HEK293 (cell line): ENCODE results near the gene TMEM51.

Source experiments
- HOXC10 ChIP-seq: sonication (generic); formaldehyde crosslinking; IDR thresholded peaks from 2 replicates; pipeline ENCODE4 v1.8.1; 2023; ENCODE audit warnings: mild to moderate bottlenecking, missing genetic modification reagents
- ZBTB1 ChIP-seq: fragments of 450-650 bp; formaldehyde crosslinking; IDR thresholded peaks from 2 replicates; pipeline ENCODE4 v1.5.1; 2016; ENCODE audit warnings: missing biosample characterization, missing genetic modification characterization
- ZNF23 ChIP-seq: fragments of 450-650 bp; formaldehyde crosslinking; IDR thresholded peaks from 2 replicates; pipeline ENCODE4 v1.5.1; 2016; ENCODE audit warnings: missing biosample characterization, missing genetic modification characterization, borderline replicate concordance
- ZNF248 ChIP-seq: fragments of 450-650 bp; formaldehyde crosslinking; IDR thresholded peaks from 2 replicates; pipeline ENCODE4 v1.5.1; 2017; ENCODE audit warnings: missing biosample characterization, missing genetic modification characterization
- ZNF510 ChIP-seq: fragments of 450-650 bp; formaldehyde crosslinking; IDR thresholded peaks from 2 replicates; pipeline ENCODE4 v1.5.1; 2018; ENCODE audit warnings: mild to moderate bottlenecking, missing genetic modification characterization, missing biosample characterization; ENCODE audit not compliant: insufficient replicate concordance
- ZNF701 ChIP-seq: fragments of 450-650 bp; formaldehyde crosslinking; IDR thresholded peaks from 2 replicates; pipeline ENCODE4 v1.5.1; 2016; ENCODE audit warnings: missing biosample characterization, missing genetic modification characterization
- ZNF776 ChIP-seq: fragments of 450-650 bp; formaldehyde crosslinking; IDR thresholded peaks from 2 replicates; pipeline ENCODE4 v1.5.0; 2017; ENCODE audit warnings: missing biosample characterization, missing genetic modification characterization, borderline replicate concordance
- ZNF792 ChIP-seq: fragments of 450-650 bp; formaldehyde crosslinking; IDR thresholded peaks from 2 replicates; pipeline ENCODE4 v1.5.1; 2016; ENCODE audit warnings: missing biosample characterization, missing genetic modification characterization
- ZSCAN23 ChIP-seq: fragments of 450-650 bp; formaldehyde crosslinking; IDR thresholded peaks from 2 replicates; pipeline ENCODE4 v1.5.1; 2016; ENCODE audit warnings: missing biosample characterization, missing genetic modification characterization
- TF ChIP-seq, protein P1 (sequence below): fragments of 450-650 bp; formaldehyde crosslinking; IDR thresholded peaks from 2 replicates; pipeline ENCODE4 v1.5.1; 2016; ENCODE audit warnings: missing biosample characterization, missing genetic modification characterization
- TF ChIP-seq, protein P2 (sequence below): fragments of 450-650 bp; formaldehyde crosslinking; IDR thresholded peaks from 2 replicates; pipeline ENCODE4 v1.5.1; 2016; ENCODE audit warnings: missing biosample characterization, missing genetic modification characterization
- TF ChIP-seq, protein P3 (sequence below): fragments of 450-650 bp; formaldehyde crosslinking; IDR thresholded peaks from 2 replicates; pipeline ENCODE4 v1.5.1; 2016; ENCODE audit warnings: missing biosample characterization, missing genetic modification characterization

DNA sequence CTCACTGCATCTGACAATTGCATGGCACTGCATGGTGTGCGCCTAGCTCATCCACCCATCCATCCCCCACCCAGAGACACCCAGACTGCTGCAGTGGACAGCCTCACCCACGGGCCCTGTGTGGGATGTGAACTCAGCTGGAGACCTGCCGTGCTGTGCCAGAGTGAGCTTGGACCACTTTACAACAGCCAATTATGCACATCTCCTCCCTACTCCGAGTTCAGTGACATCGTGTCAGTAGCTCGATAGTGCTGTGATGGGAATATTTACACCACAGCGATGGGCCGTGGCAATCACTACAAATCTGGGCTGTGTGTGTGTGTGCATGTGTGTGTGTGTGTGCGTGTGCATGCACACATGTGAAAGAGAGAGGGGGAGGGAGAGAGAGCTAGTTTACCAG lies 42.5 kb downstream of the TMEM51 start:
- TF ChIP-seq ZNF23 (tag by site-specific recombination) (no peak), ZNF792 (tag by site-specific recombination) (no peak), ZNF701 (tag by site-specific recombination) (no peak), ZNF776 (tag by site-specific recombination) (no peak), ZSCAN23 (no peak), ZNF248 (tag by site-specific recombination) (no peak), ZBTB1 (tag by site-specific recombination) (no peak), ZNF510 (tag by site-specific recombination) (no peak), HOXC10 (CRISPR knock-in tag) (no peak)
- TF ChIP-seq, protein P1, sequence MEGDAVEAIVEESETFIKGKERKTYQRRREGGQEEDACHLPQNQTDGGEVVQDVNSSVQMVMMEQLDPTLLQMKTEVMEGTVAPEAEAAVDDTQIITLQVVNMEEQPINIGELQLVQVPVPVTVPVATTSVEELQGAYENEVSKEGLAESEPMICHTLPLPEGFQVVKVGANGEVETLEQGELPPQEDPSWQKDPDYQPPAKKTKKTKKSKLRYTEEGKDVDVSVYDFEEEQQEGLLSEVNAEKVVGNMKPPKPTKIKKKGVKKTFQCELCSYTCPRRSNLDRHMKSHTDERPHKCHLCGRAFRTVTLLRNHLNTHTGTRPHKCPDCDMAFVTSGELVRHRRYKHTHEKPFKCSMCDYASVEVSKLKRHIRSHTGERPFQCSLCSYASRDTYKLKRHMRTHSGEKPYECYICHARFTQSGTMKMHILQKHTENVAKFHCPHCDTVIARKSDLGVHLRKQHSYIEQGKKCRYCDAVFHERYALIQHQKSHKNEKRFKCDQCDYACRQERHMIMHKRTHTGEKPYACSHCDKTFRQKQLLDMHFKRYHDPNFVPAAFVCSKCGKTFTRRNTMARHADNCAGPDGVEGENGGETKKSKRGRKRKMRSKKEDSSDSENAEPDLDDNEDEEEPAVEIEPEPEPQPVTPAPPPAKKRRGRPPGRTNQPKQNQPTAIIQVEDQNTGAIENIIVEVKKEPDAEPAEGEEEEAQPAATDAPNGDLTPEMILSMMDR (tag by site-specific recombination), result no peak
- TF ChIP-seq, protein P2, sequence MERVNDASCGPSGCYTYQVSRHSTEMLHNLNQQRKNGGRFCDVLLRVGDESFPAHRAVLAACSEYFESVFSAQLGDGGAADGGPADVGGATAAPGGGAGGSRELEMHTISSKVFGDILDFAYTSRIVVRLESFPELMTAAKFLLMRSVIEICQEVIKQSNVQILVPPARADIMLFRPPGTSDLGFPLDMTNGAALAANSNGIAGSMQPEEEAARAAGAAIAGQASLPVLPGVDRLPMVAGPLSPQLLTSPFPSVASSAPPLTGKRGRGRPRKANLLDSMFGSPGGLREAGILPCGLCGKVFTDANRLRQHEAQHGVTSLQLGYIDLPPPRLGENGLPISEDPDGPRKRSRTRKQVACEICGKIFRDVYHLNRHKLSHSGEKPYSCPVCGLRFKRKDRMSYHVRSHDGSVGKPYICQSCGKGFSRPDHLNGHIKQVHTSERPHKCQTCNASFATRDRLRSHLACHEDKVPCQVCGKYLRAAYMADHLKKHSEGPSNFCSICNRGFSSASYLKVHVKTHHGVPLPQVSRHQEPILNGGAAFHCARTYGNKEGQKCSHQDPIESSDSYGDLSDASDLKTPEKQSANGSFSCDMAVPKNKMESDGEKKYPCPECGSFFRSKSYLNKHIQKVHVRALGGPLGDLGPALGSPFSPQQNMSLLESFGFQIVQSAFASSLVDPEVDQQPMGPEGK, result no peak
- TF ChIP-seq, protein P3, sequence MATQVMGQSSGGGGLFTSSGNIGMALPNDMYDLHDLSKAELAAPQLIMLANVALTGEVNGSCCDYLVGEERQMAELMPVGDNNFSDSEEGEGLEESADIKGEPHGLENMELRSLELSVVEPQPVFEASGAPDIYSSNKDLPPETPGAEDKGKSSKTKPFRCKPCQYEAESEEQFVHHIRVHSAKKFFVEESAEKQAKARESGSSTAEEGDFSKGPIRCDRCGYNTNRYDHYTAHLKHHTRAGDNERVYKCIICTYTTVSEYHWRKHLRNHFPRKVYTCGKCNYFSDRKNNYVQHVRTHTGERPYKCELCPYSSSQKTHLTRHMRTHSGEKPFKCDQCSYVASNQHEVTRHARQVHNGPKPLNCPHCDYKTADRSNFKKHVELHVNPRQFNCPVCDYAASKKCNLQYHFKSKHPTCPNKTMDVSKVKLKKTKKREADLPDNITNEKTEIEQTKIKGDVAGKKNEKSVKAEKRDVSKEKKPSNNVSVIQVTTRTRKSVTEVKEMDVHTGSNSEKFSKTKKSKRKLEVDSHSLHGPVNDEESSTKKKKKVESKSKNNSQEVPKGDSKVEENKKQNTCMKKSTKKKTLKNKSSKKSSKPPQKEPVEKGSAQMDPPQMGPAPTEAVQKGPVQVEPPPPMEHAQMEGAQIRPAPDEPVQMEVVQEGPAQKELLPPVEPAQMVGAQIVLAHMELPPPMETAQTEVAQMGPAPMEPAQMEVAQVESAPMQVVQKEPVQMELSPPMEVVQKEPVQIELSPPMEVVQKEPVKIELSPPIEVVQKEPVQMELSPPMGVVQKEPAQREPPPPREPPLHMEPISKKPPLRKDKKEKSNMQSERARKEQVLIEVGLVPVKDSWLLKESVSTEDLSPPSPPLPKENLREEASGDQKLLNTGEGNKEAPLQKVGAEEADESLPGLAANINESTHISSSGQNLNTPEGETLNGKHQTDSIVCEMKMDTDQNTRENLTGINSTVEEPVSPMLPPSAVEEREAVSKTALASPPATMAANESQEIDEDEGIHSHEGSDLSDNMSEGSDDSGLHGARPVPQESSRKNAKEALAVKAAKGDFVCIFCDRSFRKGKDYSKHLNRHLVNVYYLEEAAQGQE (tag by site-specific recombination), result no peak
